GM18505 (cell line): ENCODE results near the gene PBX3.

Source experiments
- ATAC-seq: cut with Tn5 transposase; IDR thresholded peaks from one replicate; pipeline ENCODE4 v1.9.1; 2021; ENCODE audit not compliant: unreplicated experiment
- POLR2A ChIP-seq: IDR thresholded peaks from 4 replicates; pipeline ENCODE4 v1.6.1; 2011; ENCODE audit warnings: borderline replicate concordance; ENCODE audit not compliant: insufficient read depth, insufficient read length; ENCODE audit errors: extremely low read depth

Gene PBX3

GRCh38 chr9:125747053-125747764 is at the start of gene PBX3:
PBX3 (plus strand) TSS chr9:125747373.
- ATAC-seq = peak; percentile 23
- peak; percentile 32 for TF ChIP-seq POLR2A

GRCh38 chr9:125699870-125700269 is 47.3 kb upstream of the PBX3 start:
- no peak for TF ChIP-seq POLR2A
- ATAC-seq = no peak

GRCh38 chr9:125700791-125701190 is 46.4 kb upstream of the PBX3 start:
- no peak for TF ChIP-seq POLR2A
- ATAC-seq = peak; percentile 75

GRCh38 chr9:125701351-125701750 is 45.8 kb upstream of the PBX3 start:
- TF ChIP-seq POLR2A = no peak
- ATAC-seq = no peak

GRCh38 chr9:125703662-125704061 is 43.5 kb upstream of the PBX3 start:
- no peak for TF ChIP-seq POLR2A
- no peak for ATAC-seq

GRCh38 chr9:125705893-125706292 is 41.3 kb upstream of the PBX3 start:
- no peak for ATAC-seq
- TF ChIP-seq POLR2A = no peak

GRCh38 chr9:125706651-125707471 is 40.3 kb upstream of the PBX3 start, which contains the start of gene MAPKAP1:
MAPKAP1 (minus strand) TSS chr9:125707208; CDS start chr9:125672574, 34,634 bp downstream.
- peak; percentile 91 for TF ChIP-seq POLR2A
- ATAC-seq = peak; percentile 98

- peak; percentile 7 for ATAC-seq
Measured at GRCh38 chr9:125707472-125707804, 39.7 kb upstream of the PBX3 start.

GRCh38 chr9:125726456-125727132 is 20.6 kb upstream of the PBX3 start:
- TF ChIP-seq POLR2A = no peak
- ATAC-seq = no peak

More at GRCh38 chr9:125707472-125707804, 39.7 kb upstream of the PBX3 start:
- no peak for TF ChIP-seq POLR2A

GRCh38 chr9:125730168-125730567 is 17.0 kb upstream of the PBX3 start:
- TF ChIP-seq POLR2A = no peak
- no peak for ATAC-seq

- TF ChIP-seq POLR2A = no peak
- ATAC-seq = no peak
Measured at GRCh38 chr9:125732562-125732961, 14.6 kb upstream of the PBX3 start.

GRCh38 chr9:125739436-125739835 is 7.7 kb upstream of the PBX3 start:
- no peak for TF ChIP-seq POLR2A
- ATAC-seq = no peak

GRCh38 chr9:125742657-125743056 is 4.5 kb upstream of the PBX3 start:
- no peak for TF ChIP-seq POLR2A
- no peak for ATAC-seq
